ENCODE measurements around the gene FAF2.
"Not testable (repeated sequence)": the region's sequence is repeated elsewhere in the genome, so short reads cannot be mapped to it uniquely, and the experiment has no call there.

FAF2 gene, protein sequence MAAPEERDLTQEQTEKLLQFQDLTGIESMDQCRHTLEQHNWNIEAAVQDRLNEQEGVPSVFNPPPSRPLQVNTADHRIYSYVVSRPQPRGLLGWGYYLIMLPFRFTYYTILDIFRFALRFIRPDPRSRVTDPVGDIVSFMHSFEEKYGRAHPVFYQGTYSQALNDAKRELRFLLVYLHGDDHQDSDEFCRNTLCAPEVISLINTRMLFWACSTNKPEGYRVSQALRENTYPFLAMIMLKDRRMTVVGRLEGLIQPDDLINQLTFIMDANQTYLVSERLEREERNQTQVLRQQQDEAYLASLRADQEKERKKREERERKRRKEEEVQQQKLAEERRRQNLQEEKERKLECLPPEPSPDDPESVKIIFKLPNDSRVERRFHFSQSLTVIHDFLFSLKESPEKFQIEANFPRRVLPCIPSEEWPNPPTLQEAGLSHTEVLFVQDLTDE

DNA sequence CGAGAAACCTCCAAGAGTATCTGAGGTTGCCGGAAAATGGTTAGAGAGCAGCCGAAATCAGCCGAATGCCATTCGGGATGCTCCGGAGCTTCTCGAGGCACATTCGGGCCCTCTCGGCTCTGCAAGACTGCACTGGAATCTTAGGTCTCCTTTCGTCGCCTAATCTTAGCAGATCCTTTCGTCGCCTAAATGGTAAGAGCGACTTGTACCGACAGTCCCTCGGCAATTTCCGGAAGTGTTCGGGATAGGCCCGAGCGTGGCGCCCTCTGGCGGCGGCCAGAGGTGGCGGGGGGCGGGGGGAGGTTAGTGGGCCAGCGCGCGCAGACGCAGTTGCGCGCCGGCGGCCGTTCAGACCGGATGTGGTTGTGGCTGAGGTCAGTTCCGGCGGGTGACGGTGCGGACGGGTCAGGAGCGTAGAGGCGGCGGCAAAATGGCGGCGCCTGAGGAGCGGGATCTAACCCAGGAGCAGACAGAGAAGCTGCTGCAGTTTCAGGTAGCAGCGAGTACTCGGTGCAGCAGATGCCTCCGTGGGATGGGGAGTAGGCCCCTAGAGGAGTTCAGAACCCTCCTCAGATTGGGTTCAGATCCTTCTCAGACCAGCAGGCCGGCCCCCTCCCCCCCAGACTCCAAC, at the start of gene FAF2:
FAF2 (plus strand) TSS at position 408 of the 631 bp plus-strand sequence; CDS start at position 431, 23 bp downstream.
- peak; percentile 99 for DNase-seq

DNA sequence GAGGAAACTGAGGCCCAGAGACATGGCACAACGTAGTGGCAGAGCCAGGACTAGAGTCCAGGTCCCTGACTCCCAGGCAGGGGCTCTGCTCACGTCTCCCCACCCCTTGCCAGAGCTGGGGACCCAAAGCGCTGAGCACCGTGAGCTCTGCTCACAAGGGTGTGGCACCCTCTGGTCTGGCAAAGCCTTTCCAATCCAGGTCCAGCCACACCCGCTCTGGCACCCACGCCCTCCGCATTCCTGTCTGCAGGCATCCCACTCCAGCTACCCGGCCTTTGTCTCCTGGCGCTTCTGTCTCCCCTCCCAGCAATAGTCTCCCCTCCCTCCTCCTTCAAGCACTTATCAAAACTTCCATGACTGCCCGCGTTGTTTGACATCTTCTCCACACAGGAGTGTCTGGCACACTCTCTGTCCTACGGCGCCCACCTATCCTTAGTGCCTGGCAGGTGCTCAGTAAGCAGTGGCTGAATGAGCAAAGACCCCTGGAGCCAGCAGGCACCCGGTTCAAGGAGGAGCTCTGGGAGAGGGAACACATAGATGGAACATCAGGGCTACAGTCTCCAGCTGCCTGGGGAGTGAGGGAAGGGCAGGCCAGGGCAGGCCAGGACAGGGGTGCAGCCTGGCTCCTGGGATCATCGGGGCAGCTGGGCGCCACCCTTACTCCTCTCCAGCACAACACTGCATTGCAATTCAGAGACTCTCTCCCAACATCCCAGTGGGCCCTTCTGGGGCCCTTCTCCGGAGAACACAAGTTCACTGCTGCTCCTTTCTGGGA, 47.6 kb upstream of the FAF2 start:
- peak; percentile 75 for DNase-seq

DNA sequence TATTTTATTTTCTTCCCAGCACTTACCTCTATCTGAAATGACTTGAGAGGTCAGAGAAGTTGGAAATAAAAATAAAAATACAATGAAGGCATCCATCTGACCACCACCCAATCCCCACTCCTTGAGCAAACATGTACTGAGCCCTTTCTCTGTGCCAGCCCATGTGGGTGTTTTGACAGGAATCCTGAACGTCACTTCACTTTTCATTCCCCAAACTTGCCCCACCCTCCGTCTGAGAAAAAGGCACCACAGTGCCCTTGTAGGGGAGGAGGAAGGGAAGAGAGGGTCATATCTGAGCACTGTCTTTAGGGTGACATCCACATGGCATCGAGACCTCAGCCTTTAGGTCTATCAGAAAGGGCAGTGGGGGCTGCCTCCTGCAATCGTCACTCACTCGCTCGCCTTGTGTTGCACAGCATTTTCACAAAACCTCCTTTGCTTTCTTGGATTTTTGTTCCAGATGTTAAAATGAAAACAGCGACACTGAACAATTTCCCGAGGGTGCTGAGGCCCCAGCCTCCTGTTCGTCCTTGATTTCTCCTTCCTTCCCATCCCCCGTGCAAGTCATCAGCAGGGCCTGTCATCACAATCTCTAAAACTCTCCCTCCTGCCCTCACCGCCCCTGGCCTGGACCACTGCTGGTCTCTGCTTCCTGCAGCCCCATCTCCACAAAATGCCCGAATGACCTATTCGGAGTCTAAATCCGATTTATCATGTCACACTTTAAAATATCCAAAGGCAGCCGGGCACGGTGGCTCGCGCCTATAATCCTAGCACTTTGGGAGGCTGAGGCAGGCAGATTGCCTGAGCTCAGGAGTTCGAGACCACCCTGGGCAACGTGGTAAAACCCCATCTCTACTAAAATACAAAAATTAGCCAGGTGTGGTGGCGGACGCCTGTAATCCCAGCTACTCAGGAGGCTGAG, 46.6 kb upstream of the FAF2 start:
- DNase-seq: no peak

DNA sequence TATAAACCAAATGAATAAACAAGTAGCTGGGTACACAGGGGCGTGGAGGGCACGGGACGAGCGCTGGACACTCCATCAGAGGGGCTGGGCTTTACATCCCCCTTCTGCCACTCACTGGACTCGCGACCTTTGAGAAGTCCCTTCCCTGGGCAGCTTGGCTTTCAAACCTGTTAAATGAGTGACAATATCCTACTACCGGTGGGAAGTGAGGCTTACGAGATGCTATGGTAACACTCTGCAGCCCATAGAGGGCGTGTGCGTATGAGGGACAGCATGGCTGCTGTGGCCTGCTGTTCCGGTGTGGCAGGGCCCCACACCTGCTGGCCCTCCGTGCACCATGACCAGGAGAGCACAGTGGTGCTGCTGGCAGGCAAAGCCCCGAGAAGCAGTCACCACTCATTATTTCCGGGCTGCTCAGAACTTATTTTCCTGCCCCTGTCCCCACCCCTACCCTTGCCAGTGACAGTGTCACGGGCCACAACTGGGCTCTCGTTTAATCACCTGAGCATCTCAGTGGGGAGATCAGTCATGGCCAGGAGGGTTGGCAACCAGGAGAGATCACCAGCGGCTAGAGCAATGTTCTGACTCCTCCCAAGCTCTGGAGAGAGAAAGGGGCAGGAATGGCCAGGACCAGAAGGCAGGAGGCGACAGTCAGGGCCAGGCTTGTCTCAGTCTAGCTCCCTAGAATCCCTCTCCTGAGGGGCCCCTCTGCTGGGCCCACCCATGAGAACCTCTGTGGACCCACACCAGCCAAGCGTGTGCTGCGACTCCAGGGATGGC, 42.3 kb upstream of the FAF2 start:
- no peak for DNase-seq

DNA sequence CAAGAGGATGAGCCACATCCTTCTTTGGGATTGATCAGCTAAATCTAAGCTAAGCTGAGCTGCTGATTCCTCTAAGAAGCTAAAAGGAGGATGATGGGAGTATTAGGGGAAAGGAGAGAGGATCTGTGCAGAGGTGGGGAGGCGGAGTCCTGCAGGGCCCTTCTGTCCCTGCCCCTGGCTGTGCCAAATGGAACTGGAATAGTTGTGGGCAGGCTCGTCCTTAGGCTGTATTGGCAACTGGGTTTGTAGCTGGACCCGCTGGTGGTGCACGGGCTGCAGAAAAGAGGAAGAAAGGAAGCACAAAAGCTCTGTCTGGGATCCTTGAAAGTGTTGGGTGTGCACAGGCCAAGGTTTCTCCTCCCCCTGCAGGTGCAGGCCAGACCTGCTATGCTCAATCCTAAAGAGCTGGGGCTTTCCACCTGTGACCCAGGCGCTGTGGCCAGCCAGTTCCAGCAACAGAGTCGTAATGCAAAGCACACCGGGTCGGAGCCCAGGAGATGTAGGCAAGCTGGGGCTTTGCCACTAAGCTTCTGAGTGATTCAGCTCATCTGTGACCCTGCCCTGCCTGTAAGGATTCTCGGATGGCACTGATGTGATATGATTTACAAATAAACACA, 41.6 kb upstream of the FAF2 start:
- no peak for DNase-seq

DNA sequence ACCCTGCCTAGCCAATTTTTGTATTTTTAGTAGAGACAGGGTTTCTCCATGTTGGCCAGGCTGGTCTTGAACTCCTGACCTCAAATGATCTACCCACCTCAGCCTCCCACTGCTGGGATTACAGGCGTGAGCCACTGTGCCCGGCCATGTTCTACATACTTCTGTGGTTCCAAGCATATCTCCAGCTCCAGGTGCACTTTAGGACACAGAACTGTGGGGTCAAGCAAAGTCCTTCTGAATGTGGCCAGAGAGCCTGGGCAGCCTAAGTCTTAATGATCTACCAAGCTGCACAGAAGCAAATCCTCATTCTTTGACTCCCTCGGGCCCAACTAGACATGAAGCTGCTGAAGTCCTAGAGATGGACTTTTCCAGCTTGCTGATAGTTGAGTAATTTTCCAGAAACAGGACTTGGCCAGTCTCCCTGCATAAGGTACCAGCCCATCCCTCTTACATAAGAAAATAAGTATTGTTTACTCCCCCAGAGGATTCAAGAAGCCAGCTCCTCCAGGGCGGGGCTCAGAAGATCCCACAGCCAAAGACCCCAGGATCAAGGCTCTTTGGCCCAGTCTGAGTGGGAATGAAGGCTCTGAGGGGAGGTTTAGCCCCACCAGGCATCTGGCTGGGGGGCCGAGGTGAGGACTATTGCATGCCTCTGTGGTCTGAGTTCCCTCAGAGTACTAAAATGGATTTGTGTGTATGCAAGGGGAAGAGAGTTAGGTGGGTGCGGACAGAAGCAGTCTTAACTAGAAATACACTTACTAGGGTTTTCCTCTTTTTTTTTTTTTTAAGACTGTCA, 40.5 kb upstream of the FAF2 start:
- no peak for DNase-seq

DNA sequence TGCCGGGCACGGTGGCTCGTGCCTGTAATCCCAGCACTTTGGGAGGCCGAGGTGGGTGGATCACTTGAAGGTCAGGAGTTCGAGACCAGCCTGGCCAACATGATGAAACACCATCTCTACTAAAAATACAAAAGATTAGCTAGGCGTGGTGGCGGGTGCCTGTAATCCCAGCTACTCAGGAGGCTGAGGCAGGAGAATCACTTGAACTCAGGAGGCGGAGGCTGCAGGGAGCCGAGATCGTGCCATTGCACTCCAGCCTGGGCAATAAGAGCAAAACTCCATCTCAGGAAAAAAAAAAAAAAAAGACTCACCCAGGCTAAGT, 40.0 kb upstream of the FAF2 start:
- not testable (repeated sequence) for DNase-seq

DNA sequence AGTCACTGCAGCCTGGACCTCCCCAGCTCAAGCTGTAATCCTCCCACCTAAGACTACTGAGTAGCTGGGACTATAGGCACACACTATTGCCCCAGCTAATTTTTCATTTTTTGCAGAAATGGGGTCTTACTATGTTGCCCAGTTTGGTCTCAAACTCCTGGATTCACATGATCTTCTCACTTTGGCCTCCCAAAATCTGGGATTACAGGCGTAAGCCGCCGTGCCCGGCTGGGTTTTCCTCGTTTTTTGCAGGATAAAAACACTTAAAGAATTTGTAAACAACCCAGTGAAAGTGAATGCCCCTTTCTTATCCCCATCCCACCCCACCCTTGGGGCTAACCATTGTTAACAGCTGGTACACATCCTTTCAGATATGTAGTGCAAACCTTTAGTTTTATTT, 39.6 kb upstream of the FAF2 start:
- DNase-seq: no peak

DNA sequence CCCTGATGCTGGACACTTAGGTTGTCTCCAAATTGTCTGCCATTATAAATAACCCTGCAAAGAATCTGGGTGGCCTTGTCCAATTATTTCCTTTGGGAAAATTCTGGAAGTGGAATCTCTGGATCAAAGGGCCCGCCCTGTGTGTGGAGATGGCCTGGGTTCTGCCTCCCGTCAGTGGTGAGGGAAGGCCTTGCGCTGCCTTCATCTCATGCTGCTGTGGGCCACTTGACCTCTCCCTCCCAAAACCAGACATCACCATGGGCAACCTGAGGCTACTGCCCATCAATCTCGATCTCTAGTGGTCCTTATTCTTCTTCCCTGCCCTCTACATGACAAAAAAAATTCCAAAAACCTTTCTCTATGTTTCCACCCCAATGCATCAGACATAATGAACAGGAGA, 38.4 kb upstream of the FAF2 start:
- no peak for DNase-seq

DNA sequence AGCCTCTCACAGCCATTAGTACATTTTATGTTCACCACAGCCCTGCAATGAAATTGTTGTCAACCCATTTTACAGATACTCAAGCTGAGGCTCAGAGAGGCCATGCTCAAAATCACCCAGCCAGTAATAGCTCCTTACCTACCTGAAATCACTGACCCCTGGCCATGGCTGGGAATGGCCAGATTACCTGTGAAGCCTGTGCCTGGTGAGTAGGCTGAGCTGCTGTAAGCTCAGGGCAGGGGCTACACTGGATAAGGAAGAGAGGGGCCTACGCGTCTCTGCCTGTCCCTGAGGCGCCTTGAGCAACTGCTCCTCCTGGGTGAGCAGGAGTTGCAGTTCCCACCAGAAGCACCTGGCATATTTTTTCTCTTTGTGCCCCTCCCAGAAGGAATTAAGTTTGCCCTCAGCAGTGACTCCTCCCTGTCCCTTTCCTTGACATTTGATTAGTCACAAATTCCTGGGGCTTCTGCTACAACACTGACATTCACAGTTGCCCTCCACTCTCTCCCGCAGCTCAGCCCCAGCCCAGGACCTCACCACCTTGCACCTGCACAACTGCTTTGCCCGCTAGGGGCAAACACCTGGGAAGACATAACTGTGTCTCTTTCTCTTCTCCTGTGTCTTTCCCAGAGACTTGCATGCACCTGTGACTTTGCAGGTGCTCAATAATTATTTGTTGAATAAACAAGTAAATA, 37.6 kb upstream of the FAF2 start:
- DNase-seq: no peak

DNA sequence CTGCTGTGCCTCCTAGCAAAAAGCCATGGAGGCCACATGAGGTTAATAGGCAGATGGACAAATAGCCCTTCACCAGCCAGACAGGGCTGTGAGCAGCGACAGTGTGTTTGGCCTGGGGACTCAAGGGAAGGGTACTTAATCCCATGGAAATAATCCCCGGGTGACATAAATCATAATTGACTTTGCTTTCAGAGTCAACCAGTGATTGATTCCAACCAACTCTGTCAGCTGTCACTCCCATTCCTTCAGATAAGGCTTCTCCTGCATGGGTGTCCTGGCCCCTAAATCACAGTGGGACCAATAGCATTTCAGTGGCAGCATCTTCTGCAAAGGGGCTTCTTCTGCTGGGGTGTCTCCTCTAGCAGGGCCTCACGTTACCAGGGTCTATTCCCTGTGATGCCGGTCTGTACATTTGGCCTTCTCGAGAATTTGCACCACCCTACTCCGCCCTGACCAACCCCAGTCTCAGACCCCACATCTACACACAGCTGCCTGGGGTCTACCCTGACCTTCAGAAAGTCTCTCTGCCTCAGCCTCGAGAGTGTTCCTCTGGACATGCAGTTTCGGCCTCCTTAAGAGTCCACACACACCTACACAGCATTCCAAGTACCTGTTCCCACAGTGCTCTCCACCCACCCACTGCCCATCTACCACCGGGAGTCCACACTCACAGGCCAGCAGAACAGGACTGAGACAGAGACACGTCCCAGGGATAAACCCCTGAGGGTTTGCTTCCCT, 35.5 kb upstream of the FAF2 start:
- no peak for DNase-seq

DNA sequence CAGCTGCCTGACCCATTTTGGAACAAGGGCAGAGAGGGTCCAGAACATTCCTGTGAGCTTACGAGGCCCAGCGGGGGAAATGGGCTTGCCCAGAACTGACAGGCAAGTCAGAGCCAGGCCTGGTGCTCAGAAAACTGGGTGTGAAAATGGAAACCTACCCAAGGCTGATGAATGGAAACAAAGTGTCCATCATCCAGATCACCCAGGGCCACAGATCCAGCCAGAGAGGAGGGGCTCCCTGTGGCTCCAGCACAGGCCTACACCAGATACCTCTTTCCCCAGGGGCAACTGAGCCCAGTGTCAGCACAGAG, 35.0 kb upstream of the FAF2 start:
- peak; percentile 82 for DNase-seq

DNA sequence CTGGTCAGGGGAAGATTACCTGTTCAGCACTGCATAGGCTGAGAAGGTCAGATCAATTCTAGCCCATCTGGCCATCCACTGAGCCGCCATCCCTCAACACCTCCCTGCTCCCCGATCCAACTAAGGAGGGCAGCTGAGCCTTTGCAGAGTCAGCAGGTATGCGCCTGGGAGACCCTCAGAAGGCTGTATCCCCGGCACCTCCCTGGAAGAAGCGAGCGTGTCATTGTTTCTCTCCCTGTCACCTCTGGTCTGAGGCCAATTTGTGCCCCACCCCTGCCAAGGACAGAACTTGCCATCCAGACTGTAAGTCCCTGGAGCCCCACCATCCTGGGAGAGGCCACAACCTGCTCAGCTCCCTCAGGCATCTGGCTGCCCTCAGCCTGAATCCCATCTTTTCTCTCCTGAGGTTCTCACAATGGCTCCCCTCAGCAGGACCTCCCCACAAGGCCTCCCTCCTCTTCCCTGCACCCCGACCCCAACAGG, 34.4 kb upstream of the FAF2 start:
- DNase-seq: no peak

DNA sequence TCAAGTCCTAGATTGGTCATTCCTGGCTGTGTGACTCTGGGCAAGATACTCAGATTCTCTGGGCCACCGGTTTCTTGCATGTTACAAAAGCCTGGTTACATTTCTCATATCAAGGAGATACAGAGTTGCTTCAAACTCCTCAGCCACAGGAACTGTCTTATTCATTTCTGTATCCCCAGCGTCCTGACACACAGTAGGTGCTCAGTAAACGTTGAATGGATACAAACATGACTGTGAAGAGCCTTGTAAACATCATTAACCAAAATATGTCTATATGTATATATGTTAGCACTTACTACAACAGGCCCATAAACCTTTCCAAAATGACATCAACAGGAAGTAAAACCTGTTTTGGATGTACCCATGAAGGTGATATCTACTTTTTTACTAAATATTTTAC, 33.5 kb upstream of the FAF2 start:
- DNase-seq: no peak

DNA sequence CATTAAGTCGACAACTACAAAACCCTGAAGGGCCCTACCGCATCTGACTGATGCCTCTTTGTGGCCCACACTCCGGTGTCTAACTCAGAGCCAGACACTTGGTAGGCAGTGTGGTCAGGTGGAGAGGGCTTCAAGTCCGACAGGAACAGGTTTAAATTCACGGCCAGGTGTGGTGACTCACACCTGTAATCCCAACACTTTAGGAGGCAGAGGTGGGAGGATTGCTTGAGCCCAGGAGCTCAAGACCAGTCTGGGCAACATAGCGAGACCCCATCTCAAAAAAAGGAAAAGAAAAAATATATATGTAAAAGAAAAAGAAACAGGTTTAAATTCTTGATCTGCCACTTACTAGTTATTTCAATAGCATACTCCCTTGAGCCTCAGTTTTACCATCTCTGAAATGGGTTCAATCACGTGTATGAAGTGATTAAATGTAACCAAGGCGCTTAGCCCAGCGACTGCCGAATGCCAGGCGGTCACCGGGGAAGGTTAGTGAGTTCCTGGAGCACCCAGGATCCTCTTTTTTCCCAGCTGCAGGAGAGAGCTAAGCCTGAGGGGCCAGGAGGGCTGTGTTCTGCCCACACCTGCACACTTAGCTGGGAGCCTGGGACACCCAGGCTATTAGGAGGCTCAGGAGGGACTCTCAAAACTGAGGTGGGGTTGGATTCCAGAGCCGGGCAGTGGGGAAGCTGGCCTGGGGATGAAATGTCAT, 32.8 kb upstream of the FAF2 start:
- no peak for DNase-seq

DNA sequence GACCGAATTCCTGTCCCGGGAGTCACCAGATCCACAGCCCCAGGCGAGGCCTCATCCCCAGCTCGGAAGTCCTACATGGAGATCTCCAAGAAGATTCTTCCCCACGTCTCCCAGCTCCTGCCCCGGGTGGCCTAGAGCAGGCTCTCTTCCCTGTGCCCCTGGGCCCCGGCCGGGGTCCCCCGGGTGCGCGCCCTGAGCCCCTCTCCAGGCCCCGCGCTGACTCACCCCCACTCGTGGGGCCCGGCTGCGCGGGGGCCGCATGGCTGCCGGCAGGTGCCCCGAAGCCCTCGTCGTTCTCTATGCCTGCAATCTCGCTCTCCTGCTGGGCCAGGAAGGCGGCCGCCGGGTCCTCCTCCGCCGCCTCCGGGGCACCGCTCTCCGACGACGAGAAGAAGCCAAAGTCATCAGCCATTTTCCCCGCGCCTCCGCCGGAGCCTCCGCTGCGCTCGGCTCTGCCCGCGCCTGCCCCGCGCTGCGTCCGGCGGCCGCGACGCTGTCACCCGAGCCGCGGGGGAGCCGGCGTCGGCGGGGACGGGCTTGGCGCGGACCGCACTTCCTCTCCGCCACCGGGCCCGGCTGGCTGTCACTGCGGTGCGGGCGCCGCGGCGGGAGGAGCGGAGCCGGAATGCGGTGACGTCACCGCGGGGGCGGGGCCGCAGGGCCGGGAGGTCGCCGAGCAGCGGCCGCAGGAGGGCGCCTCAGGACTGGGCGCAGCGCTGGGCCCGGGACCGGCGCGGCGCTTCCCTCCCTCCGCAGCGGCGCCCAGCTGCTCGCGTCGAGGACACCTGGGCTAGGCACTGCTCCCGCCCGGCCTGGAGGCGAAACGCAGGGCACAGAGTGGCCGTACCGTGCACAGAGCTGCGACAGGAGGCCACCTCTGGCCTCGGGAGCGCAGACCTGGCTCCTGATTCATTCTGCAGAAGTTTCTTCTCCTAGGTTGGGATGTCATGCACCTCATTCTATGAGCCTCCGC, 31.9 kb upstream of the FAF2 start, which contains the start of gene CLTB:
CLTB (minus strand) TSS at position 588 of the 973 bp plus-strand sequence; CDS start at position 412, 176 bp downstream.
- peak; percentile 94 for DNase-seq

DNA sequence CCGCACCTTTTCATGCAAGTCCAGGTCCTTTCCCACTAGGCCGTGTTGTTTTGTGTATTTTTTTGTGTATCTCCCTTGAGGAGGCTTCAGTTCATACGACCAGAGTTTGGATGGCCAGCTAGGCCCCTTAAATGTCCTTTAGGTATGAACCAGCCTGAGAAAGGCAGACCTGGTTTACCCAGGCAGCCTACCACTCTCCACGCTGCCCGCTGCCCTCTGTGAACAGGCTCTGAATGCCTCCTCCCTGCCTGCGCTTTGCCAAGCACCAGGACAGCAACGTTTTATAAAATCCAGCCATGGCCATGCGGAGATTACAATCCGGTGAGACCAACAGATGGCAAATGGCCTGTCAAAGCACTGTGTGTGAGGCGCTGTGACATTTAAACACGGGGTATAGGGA, 31.2 kb upstream of the FAF2 start:
- DNase-seq: no peak

All from islet precursor cell (in vitro differentiated cells).